ENCODE results near the gene CALN1. TPM values are rescaled to one million over a fixed set of nuclear protein-coding genes. Genes with fewer than 3 reads are reported as not detected.

The CALN1 gene
- total and polyA plus RNA-seq, 2 experiments from 2014 or later = 0.23 to 0.28 TPM

GRCh38 chr7:71770269-71770907 lies 641.8 kb downstream of the CALN1 start:
- TF ChIP-seq CTCF (IDR thresholded peaks at IDR 0.05; ENCODE audit: poor library complexity) = no peak
- TF ChIP-seq EZH2phosphoT487 (IDR thresholded peaks at IDR 0.05; ENCODE audit: low read depth, severe bottlenecking, unreplicated experiment) = no peak
- TF ChIP-seq EZH2 (IDR thresholded peaks at IDR 0.05; ENCODE audit: borderline replicate concordance) = no peak
- Histone ChIP-seq H3K4me3 (no peak overlapping the region), H3K9me3 (ENCODE audit: low read depth) (no peaks in the 10 kb centered on the region), H3K9me2 (replicated peaks; ENCODE audit: insufficient read depth) (no peaks in the 10 kb centered on the region), H3K27ac (no peak overlapping the region), H4K20me1 (ENCODE audit: insufficient read depth, poor library complexity, severe bottlenecking) (no peaks in the 10 kb centered on the region), H3K79me2 (no peaks in the 10 kb centered on the region), H3K27me3 (no peaks in the 10 kb centered on the region), H3K36me3 (replicated peaks; ENCODE audit: insufficient read depth, low read depth) (no peaks in the 10 kb centered on the region), H2AFZ (no peak overlapping the region), H3K4me2 (no peak overlapping the region), H3K4me1 (ENCODE audit: insufficient read depth) (no peaks in the 10 kb centered on the region)
- WGBS (ENCODE audit: low lambda C conversion rate, missing lambda C conversion rate) = 92% methylated on average over 10 of the region's 11 CpGs
- DNase-seq (ENCODE audit: low spot score) = no peak

GRCh38 chr7:71769326-71769725 lies 642.8 kb downstream of the CALN1 start:
- Histone ChIP-seq H4K20me1 (ENCODE audit: insufficient read depth, poor library complexity, severe bottlenecking) (no peaks in the 10 kb centered on the region), H2AFZ (no peak overlapping the region), H3K4me1 (ENCODE audit: insufficient read depth) (no peaks in the 10 kb centered on the region), H3K36me3 (replicated peaks; ENCODE audit: insufficient read depth, low read depth) (no peaks in the 10 kb centered on the region), H3K4me3 (no peak overlapping the region), H3K9me2 (replicated peaks; ENCODE audit: insufficient read depth) (no peaks in the 10 kb centered on the region), H3K27ac (no peak overlapping the region), H3K79me2 (no peaks in the 10 kb centered on the region), H3K4me2 (no peak overlapping the region), H3K9me3 (ENCODE audit: low read depth) (no peaks in the 10 kb centered on the region), H3K27me3 (no peaks in the 10 kb centered on the region)
- 97% methylated on average over 4 of the region's 4 CpGs for WGBS (ENCODE audit: low lambda C conversion rate, missing lambda C conversion rate)
- no peak for DNase-seq (ENCODE audit: low spot score)
- TF ChIP-seq CTCF (IDR thresholded peaks at IDR 0.05; ENCODE audit: poor library complexity) = no peak
- no peak for TF ChIP-seq EZH2 (IDR thresholded peaks at IDR 0.05; ENCODE audit: borderline replicate concordance)
- no peak for TF ChIP-seq EZH2phosphoT487 (IDR thresholded peaks at IDR 0.05; ENCODE audit: low read depth, severe bottlenecking, unreplicated experiment)

- Histone ChIP-seq H3K27ac (no peak overlapping the region), H3K4me3 (no peak overlapping the region), H2AFZ (no peak overlapping the region), H3K4me2 (no peak overlapping the region), H3K4me1 (ENCODE audit: insufficient read depth) (no peaks in the 10 kb centered on the region), H3K9me3 (ENCODE audit: low read depth) (no peaks in the 10 kb centered on the region), H3K9me2 (replicated peaks; ENCODE audit: insufficient read depth) (no peaks in the 10 kb centered on the region), H3K79me2 (no peaks in the 10 kb centered on the region), H4K20me1 (ENCODE audit: insufficient read depth, poor library complexity, severe bottlenecking) (no peaks in the 10 kb centered on the region), H3K27me3 (no peaks in the 10 kb centered on the region), H3K36me3 (replicated peaks; ENCODE audit: insufficient read depth, low read depth) (no peaks in the 10 kb centered on the region)
- no peak for TF ChIP-seq EZH2phosphoT487 (IDR thresholded peaks at IDR 0.05; ENCODE audit: low read depth, severe bottlenecking, unreplicated experiment)
- TF ChIP-seq EZH2 (IDR thresholded peaks at IDR 0.05; ENCODE audit: borderline replicate concordance) = no peak
- no peak for TF ChIP-seq CTCF (IDR thresholded peaks at IDR 0.05; ENCODE audit: poor library complexity)
- 77% methylated on average over 2 of the region's 2 CpGs for WGBS (ENCODE audit: low lambda C conversion rate, missing lambda C conversion rate)
- DNase-seq (ENCODE audit: low spot score) = no peak
These were observed 643.7 kb downstream of the CALN1 start for GRCh38 chr7:71768450-71768849.
